Measurements from ENCODE around the gene MAN1A1.

Gene MAN1A1

DNA sequence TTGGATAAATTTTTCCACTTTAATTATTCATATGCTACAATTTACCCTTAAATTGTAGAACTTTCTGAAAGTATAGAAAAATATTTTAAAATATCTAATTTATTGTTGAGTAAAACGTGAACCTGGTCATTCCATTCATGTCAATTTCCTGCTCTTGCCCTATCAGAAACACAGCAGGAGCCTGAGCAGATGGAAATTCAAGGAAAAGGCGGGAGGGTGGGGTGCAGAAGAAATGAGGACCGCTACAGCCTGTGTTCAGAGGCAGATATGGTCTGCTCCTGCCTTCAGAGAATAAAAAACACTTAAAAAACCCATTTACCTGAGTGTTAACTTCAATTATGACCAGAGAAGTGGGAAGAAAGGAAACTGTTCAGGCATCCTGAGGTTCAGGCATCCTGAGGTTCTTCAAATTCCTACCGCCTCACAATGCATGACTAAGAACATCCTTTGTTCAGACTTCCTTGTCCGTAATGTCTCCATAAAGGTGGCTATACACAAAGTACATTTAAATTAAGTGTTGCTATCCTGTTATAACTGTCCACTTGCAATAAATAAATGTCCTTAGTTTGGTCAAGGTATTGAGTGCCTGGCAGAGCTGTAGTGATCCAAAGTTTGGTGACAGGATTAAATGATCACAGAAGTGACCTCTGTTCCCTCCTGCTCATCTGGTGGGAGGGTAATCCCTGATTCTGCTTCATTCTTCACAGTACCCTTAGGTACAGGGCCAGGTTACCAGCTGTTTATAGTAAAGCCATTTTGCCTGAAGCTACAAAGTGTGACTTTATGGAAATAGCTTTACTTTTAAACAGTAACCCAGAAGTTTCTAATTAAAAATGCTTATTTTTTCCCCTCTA, 109.1 kb downstream of the MAN1A1 start:
- Histone ChIP-seq H3K9ac (no peak overlapping the region), H3K27ac (no peak overlapping the region)
- TF ChIP-seq, protein P1, sequence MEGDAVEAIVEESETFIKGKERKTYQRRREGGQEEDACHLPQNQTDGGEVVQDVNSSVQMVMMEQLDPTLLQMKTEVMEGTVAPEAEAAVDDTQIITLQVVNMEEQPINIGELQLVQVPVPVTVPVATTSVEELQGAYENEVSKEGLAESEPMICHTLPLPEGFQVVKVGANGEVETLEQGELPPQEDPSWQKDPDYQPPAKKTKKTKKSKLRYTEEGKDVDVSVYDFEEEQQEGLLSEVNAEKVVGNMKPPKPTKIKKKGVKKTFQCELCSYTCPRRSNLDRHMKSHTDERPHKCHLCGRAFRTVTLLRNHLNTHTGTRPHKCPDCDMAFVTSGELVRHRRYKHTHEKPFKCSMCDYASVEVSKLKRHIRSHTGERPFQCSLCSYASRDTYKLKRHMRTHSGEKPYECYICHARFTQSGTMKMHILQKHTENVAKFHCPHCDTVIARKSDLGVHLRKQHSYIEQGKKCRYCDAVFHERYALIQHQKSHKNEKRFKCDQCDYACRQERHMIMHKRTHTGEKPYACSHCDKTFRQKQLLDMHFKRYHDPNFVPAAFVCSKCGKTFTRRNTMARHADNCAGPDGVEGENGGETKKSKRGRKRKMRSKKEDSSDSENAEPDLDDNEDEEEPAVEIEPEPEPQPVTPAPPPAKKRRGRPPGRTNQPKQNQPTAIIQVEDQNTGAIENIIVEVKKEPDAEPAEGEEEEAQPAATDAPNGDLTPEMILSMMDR (conservative IDR thresholded peaks at IDR 0.05; ENCODE audit: low read depth, low read length), result no peak

DNA sequence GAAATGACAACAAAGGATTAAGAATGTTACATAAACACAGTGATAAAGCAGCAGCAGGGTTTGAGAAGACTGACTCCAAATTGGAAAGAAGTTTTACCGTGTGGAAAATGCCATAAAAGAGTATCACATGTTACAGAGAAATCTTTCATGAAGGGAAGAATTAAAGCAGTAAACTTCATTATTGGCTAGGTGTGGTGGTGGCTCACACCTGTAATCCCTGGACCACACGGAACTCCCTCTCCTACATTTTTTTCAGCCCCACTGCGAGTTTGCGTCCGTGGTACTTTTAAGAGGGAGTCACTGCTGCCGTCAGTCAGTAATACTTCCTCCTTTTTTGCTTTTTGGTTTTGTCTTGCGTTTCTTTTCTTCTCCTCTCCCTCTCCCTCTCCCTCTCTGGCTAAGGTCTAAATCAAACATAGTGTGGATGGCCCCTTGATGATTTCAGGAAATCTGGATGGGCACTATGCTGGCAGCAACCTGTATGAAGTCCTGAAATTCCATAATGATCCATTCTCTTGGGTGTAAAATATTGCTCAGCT, 112.3 kb downstream of the MAN1A1 start:
- Histone ChIP-seq H3K9ac (no peak overlapping the region), H3K79me2 (ENCODE audit: insufficient read depth, low read depth) (no peaks in the 10 kb centered on the region), H2AFZ (ENCODE audit: low read depth) (no peak overlapping the region), H3K36me3 (ENCODE audit: insufficient read depth) (no peaks in the 10 kb centered on the region), H3K4me1 (ENCODE audit: low read depth, poor library complexity, severe bottlenecking) (no peaks in the 10 kb centered on the region), H4K20me1 (ENCODE audit: insufficient read depth) (no peaks in the 10 kb centered on the region), H3K27me3 (ENCODE audit: insufficient read depth, low read depth) (no peaks in the 10 kb centered on the region), H3K4me2 (no peak overlapping the region), H3K27ac (no peak overlapping the region), H3K4me3 (IDR thresholded peaks at IDR 0.05; ENCODE audit: insufficient read depth, low read depth, low read length) (no peak overlapping the region)
- TF ChIP-seq, protein P1 (conservative IDR thresholded peaks at IDR 0.05; ENCODE audit: low read depth, low read length), result no peak

More for the DNA sequence above, 109.1 kb downstream of the MAN1A1 start:
- Histone ChIP-seq H3K4me1 (ENCODE audit: low read depth, poor library complexity, severe bottlenecking) (no peaks in the 10 kb centered on the region), H3K4me3 (IDR thresholded peaks at IDR 0.05; ENCODE audit: insufficient read depth, low read depth, low read length) (no peak overlapping the region), H3K79me2 (ENCODE audit: insufficient read depth, low read depth) (no peaks in the 10 kb centered on the region), H3K4me2 (no peak overlapping the region), H4K20me1 (ENCODE audit: insufficient read depth) (no peaks in the 10 kb centered on the region), H2AFZ (ENCODE audit: low read depth) (no peak overlapping the region), H3K36me3 (ENCODE audit: insufficient read depth) (no peaks in the 10 kb centered on the region), H3K27me3 (ENCODE audit: insufficient read depth, low read depth) (no peaks in the 10 kb centered on the region)

DNA sequence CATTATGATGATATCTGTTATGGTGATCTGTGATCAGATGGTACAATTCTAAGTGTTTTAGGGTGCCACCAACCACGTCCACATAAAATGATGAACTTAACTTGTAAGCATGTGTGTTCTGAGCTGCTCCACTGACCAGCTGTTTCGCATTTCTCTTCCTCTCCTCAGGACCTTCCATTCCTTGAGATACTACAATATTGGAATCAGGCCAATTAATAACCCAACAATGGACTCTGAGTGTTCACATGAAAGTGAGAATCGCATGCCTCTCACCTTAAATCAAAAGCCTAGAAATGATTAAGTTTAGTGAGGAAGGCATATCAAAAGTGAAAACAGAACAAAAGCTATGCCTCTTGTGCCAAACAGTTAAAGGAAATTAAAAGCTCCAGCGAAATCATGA, 114.6 kb downstream of the MAN1A1 start:
- TF ChIP-seq, protein P1 (conservative IDR thresholded peaks at IDR 0.05; ENCODE audit: low read depth, low read length), result no peak
- Histone ChIP-seq H2AFZ (ENCODE audit: low read depth) (no peak overlapping the region), H3K27me3 (ENCODE audit: insufficient read depth, low read depth) (no peaks in the 10 kb centered on the region), H3K9ac (no peak overlapping the region), H3K36me3 (ENCODE audit: insufficient read depth) (no peaks in the 10 kb centered on the region), H3K79me2 (ENCODE audit: insufficient read depth, low read depth) (no peaks in the 10 kb centered on the region), H3K4me3 (IDR thresholded peaks at IDR 0.05; ENCODE audit: insufficient read depth, low read depth, low read length) (no peak overlapping the region), H3K4me1 (ENCODE audit: low read depth, poor library complexity, severe bottlenecking) (no peaks in the 10 kb centered on the region), H4K20me1 (ENCODE audit: insufficient read depth) (no peaks in the 10 kb centered on the region), H3K27ac (no peak overlapping the region), H3K4me2 (no peak overlapping the region)

DNA sequence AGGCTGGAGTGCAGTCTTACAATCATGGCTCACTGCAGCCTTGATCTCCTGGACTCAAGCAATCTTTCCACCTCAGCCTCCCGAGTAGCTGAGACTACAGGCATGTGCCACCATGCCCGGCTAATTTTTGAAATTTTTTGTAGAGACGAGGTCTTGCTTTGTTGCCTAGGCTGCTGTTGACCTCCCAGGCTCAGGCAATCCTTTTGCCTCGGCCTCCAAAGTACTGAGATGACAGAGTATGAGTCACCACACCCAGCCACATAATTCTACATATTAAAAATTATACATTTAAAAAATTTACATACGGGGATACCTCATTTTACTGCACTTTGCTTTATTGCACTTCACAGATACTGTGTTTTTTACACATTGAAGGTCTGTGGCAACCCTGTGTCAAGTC, 115.1 kb downstream of the MAN1A1 start:
- H3K4me3 ChIP-seq (IDR thresholded peaks at IDR 0.05; ENCODE audit: insufficient read depth, low read depth, low read length), result no peak overlapping the region
- no peak overlapping the region for H3K4me2 ChIP-seq
- no peaks in the 10 kb centered on the region for H3K4me1 ChIP-seq (ENCODE audit: low read depth, poor library complexity, severe bottlenecking)
- no peaks in the 10 kb centered on the region for H3K79me2 ChIP-seq (ENCODE audit: insufficient read depth, low read depth)
- H4K20me1 ChIP-seq (ENCODE audit: insufficient read depth), result no peaks in the 10 kb centered on the region
- no peak overlapping the region for H3K27ac ChIP-seq
- no peaks in the 10 kb centered on the region for H3K27me3 ChIP-seq (ENCODE audit: insufficient read depth, low read depth)
- no peak overlapping the region for H3K9ac ChIP-seq
- TF ChIP-seq, protein P1 (conservative IDR thresholded peaks at IDR 0.05; ENCODE audit: low read depth, low read length), result no peak
- no peaks in the 10 kb centered on the region for H3K36me3 ChIP-seq (ENCODE audit: insufficient read depth)
- H2AFZ ChIP-seq (ENCODE audit: low read depth), result no peak overlapping the region
